HEK293 (cell line): ENCODE data around the gene NLGN3.

ENCODE experiments used
- CTCF ChIA-PET: fragments of 350-600 bp; formaldehyde crosslinking; extraction: SDS; loops from one replicate; lab custom pipeline; 2021; ENCODE audit warnings: antibody characterized with exemption; lab: Yijun Ruan, JAX
- POLR2A ChIA-PET: fragments of 300-600 bp; formaldehyde crosslinking; extraction: SDS; loops from one replicate; lab custom pipeline; 2020; ENCODE audit warnings: antibody characterized with exemption, inconsistent platforms; lab: Yijun Ruan, JAX
- H3K27ac ChIP-seq: fragments of 200-500 bp; sonication (Bioruptor generic); 2 replicates; pipeline ENCODE4 v1.5.1; 2014; ENCODE audit warnings: low read depth, low read length, control low read depth, inconsistent platforms; ENCODE audit errors: extremely low read depth
- H3K36me3 ChIP-seq, 2 experiments: fragments of 200-500 bp in 1 of 2; sonication (Bioruptor generic) in 1 of 2; 1 replicate in 1 of 2; 2 replicates in 1 of 2; pipeline ENCODE4 v1.5.1; 2014 to 2017; ENCODE audit warnings: inconsistent platforms in 2 of 2, low read length in 2 of 2; ENCODE audit not compliant: control insufficient read depth in 2 of 2, insufficient read depth in 1 of 2
- H3K4me1 ChIP-seq: fragments of 200-500 bp; sonication (Bioruptor generic); 2 replicates; pipeline ENCODE4 v1.5.1; 2014; ENCODE audit warnings: mild to moderate bottlenecking, low read length, inconsistent platforms; ENCODE audit not compliant: control insufficient read depth, insufficient read depth
- H3K4me3 ChIP-seq: 2 replicates; pipeline ENCODE4 v1.5.1; 2011; ENCODE audit warnings: low read depth, mild to moderate bottlenecking, control low read depth, low read length, moderate library complexity
- H3K9me3 ChIP-seq: fragments of 200-500 bp; sonication (Bioruptor generic); 2 replicates; pipeline ENCODE4 v1.5.1; 2014; ENCODE audit warnings: low read depth, low read length, inconsistent platforms; ENCODE audit not compliant: control insufficient read depth, insufficient read depth
- CTCF ChIP-seq: fragments of 450-650 bp; formaldehyde crosslinking; IDR thresholded peaks from 2 replicates; pipeline ENCODE4 v1.5.1; 2016; ENCODE audit warnings: missing biosample characterization, missing genetic modification characterization
- HOXC10 ChIP-seq: sonication (generic); formaldehyde crosslinking; IDR thresholded peaks from 2 replicates; pipeline ENCODE4 v1.8.1; 2023; ENCODE audit warnings: mild to moderate bottlenecking, missing genetic modification reagents
- REPIN1 ChIP-seq: fragments of 450-650 bp; formaldehyde crosslinking; IDR thresholded peaks from 2 replicates; pipeline ENCODE4 v1.5.1; 2017; ENCODE audit warnings: missing biosample characterization, missing genetic modification characterization, low read depth
- SP3 ChIP-seq: fragments of 450-650 bp; formaldehyde crosslinking; IDR thresholded peaks from 2 replicates; pipeline ENCODE4 v1.5.1; 2016; ENCODE audit warnings: missing biosample characterization, missing genetic modification characterization
- SP7 ChIP-seq: fragments of 450-650 bp; formaldehyde crosslinking; IDR thresholded peaks from 2 replicates; pipeline ENCODE4 v1.5.1; 2016; ENCODE audit warnings: missing biosample characterization, missing genetic modification characterization
- TCF7L2 ChIP-seq: IDR thresholded peaks from 2 replicates; pipeline ENCODE4 v1.6.1; 2011; ENCODE audit warnings: low read depth, mild to moderate bottlenecking, inconsistent platforms, low read length, moderate library complexity, borderline replicate concordance
- ZBTB6 ChIP-seq: fragments of 450-650 bp; formaldehyde crosslinking; IDR thresholded peaks from 2 replicates; pipeline ENCODE4 v1.5.1; 2017; ENCODE audit warnings: missing biosample characterization, missing genetic modification characterization
- ZNF112 ChIP-seq: fragments of 450-650 bp; formaldehyde crosslinking; IDR thresholded peaks from 2 replicates; pipeline ENCODE4 v1.5.0; 2017; ENCODE audit warnings: missing biosample characterization, missing genetic modification characterization
- ZNF202 ChIP-seq: fragments of 450-650 bp; formaldehyde crosslinking; IDR thresholded peaks from 2 replicates; pipeline ENCODE4 v1.5.1; 2016; ENCODE audit warnings: missing biosample characterization, missing genetic modification characterization, borderline replicate concordance
- ZNF211 ChIP-seq: fragments of 450-650 bp; formaldehyde crosslinking; IDR thresholded peaks from 2 replicates; pipeline ENCODE4 v1.5.1; 2016; ENCODE audit warnings: low read depth, missing biosample characterization, missing genetic modification characterization
- ZNF221 ChIP-seq: fragments of 450-650 bp; formaldehyde crosslinking; IDR thresholded peaks from 2 replicates; pipeline ENCODE4 v1.5.1; 2017; ENCODE audit warnings: missing biosample characterization, missing genetic modification characterization, borderline replicate concordance
- ZNF23 ChIP-seq: fragments of 450-650 bp; formaldehyde crosslinking; IDR thresholded peaks from 2 replicates; pipeline ENCODE4 v1.5.1; 2016; ENCODE audit warnings: missing biosample characterization, missing genetic modification characterization, borderline replicate concordance
- ZNF560 ChIP-seq: fragments of 450-650 bp; formaldehyde crosslinking; IDR thresholded peaks from 2 replicates; pipeline ENCODE4 v1.5.1; 2017; ENCODE audit warnings: missing biosample characterization, missing genetic modification characterization, borderline replicate concordance
- ZNF626 ChIP-seq: fragments of 450-650 bp; sonication (Bioruptor Pico); formaldehyde crosslinking; IDR thresholded peaks from 2 replicates; pipeline ENCODE4 v1.5.1; 2018; ENCODE audit warnings: missing biosample characterization, missing genetic modification characterization, inconsistent platforms
- TF ChIP-seq, protein P1 (sequence below): fragments of 450-650 bp; formaldehyde crosslinking; IDR thresholded peaks from 2 replicates; pipeline ENCODE4 v1.5.1; 2016; ENCODE audit warnings: missing biosample characterization, missing genetic modification characterization
- TF ChIP-seq, protein P2 (sequence below): fragments of 450-650 bp; formaldehyde crosslinking; IDR thresholded peaks from 2 replicates; pipeline ENCODE4 v1.5.1; 2016; ENCODE audit warnings: missing biosample characterization, missing genetic modification characterization
- TF ChIP-seq, protein P3 (sequence below): fragments of 450-650 bp; formaldehyde crosslinking; IDR thresholded peaks from 2 replicates; pipeline ENCODE4 v1.5.1; 2017; ENCODE audit warnings: missing biosample characterization, mild to moderate bottlenecking, missing genetic modification characterization, moderate library complexity

Gene NLGN3

GRCh38 chrX:71212536-71212935, 67.9 kb downstream of the NLGN3 start:
- H3K4me3 ChIP-seq, result no peak overlapping the region
- no peak overlapping the region for H3K27ac ChIP-seq
- H3K36me3 ChIP-seq, result no peaks in the 10 kb centered on the region
- no peak for TF ChIP-seq TCF7L2
- no peak for TF ChIP-seq SP7 (tag by site-specific recombination)
- TF ChIP-seq SP3 (tag by site-specific recombination), result no peak
- no peak for TF ChIP-seq CTCF
- no peak for TF ChIP-seq ZBTB6 (tag by site-specific recombination)
- TF ChIP-seq ZNF221 (tag by site-specific recombination), result no peak
- TF ChIP-seq, protein P1, sequence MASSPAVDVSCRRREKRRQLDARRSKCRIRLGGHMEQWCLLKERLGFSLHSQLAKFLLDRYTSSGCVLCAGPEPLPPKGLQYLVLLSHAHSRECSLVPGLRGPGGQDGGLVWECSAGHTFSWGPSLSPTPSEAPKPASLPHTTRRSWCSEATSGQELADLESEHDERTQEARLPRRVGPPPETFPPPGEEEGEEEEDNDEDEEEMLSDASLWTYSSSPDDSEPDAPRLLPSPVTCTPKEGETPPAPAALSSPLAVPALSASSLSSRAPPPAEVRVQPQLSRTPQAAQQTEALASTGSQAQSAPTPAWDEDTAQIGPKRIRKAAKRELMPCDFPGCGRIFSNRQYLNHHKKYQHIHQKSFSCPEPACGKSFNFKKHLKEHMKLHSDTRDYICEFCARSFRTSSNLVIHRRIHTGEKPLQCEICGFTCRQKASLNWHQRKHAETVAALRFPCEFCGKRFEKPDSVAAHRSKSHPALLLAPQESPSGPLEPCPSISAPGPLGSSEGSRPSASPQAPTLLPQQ, result no peak
- no peak for TF ChIP-seq ZNF560 (tag by site-specific recombination)
- no peak for TF ChIP-seq ZNF202 (tag by site-specific recombination)
- TF ChIP-seq HOXC10, result no peak
- no peak for TF ChIP-seq ZNF23
- TF ChIP-seq ZNF211 (tag by site-specific recombination), result no peak
- TF ChIP-seq, protein P2, sequence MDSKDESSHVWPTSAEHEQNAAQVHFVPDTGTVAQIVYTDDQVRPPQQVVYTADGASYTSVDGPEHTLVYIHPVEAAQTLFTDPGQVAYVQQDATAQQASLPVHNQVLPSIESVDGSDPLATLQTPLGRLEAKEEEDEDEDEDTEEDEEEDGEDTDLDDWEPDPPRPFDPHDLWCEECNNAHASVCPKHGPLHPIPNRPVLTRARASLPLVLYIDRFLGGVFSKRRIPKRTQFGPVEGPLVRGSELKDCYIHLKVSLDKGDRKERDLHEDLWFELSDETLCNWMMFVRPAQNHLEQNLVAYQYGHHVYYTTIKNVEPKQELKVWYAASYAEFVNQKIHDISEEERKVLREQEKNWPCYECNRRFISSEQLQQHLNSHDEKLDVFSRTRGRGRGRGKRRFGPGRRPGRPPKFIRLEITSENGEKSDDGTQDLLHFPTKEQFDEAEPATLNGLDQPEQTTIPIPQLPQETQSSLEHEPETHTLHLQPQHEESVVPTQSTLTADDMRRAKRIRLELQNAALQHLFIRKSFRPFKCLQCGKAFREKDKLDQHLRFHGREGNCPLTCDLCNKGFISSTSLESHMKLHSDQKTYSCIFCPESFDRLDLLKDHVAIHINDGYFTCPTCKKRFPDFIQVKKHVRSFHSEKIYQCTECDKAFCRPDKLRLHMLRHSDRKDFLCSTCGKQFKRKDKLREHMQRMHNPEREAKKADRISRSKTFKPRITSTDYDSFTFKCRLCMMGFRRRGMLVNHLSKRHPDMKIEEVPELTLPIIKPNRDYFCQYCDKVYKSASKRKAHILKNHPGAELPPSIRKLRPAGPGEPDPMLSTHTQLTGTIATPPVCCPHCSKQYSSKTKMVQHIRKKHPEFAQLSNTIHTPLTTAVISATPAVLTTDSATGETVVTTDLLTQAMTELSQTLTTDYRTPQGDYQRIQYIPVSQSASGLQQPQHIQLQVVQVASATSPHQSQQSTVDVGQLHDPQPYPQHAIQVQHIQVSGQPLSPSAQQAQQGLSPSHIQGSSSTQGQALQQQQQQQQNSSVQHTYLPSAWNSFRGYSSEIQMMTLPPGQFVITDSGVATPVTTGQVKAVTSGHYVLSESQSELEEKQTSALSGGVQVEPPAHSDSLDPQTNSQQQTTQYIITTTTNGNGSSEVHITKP (tag by site-specific recombination), result no peak
- TF ChIP-seq, protein P3, sequence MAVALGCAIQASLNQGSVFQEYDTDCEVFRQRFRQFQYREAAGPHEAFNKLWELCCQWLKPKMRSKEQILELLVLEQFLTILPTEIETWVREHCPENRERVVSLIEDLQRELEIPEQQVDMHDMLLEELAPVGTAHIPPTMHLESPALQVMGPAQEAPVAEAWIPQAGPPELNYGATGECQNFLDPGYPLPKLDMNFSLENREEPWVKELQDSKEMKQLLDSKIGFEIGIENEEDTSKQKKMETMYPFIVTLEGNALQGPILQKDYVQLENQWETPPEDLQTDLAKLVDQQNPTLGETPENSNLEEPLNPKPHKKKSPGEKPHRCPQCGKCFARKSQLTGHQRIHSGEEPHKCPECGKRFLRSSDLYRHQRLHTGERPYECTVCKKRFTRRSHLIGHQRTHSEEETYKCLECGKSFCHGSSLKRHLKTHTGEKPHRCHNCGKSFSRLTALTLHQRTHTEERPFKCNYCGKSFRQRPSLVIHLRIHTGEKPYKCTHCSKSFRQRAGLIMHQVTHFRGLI (tag by site-specific recombination), result no peak
- no peak for TF ChIP-seq REPIN1
- no peak for TF ChIP-seq ZNF626 (tag by site-specific recombination)
- TF ChIP-seq ZNF112 (tag by site-specific recombination), result no peak
- no peaks in the 10 kb centered on the region for H3K4me1 ChIP-seq
- H3K9me3 ChIP-seq, result no peaks in the 10 kb centered on the region
- ChIA-PET CTCF (interaction anchor here (0.5 kb wide), 1 partner anchor 657 kb away, joined by 4 read pairs; no protein-coding TSS in a partner anchor), POLR2A (no interaction called here)
